ENCODE data around the gene ZNF592. TPM values are rescaled to one million over a fixed set of nuclear protein-coding genes. Genes with fewer than 3 reads are reported as not detected.

The ZNF592 gene
- total RNA-seq, 4 donors from 2014 or later, result 25.6 to 47.6 (median 40.9) TPM

DNA sequence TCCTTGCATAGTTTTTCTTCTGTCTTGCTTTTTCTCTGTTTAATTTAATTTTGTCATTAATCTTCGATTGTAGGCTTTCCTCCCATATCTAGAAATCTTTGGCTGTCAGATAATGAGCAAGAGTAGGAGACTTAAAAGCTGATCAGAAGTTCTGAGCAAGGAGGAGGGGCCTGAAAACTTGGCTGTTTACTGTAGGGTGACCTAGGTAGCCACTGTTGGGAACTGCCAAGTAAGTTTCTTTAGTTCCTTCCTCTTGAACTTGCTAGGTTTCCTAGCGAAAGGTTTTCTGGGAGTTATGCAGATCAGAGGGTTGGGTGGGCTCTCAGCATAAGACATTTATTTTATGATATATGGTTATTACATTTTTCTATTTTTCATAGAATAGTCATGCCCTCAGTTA is 83.2 kb downstream of the ZNF592 start:
- Histone ChIP-seq H3K36me3 (no peaks in the 10 kb centered on the region), H3K27me3 (no peaks in the 10 kb centered on the region), H3K27ac (no peak overlapping the region), H3K4me1 (no peaks in the 10 kb centered on the region), H3K9me3 (no peaks in the 10 kb centered on the region), H3K4me3 (no peak overlapping the region)
- TF ChIP-seq, protein P1, sequence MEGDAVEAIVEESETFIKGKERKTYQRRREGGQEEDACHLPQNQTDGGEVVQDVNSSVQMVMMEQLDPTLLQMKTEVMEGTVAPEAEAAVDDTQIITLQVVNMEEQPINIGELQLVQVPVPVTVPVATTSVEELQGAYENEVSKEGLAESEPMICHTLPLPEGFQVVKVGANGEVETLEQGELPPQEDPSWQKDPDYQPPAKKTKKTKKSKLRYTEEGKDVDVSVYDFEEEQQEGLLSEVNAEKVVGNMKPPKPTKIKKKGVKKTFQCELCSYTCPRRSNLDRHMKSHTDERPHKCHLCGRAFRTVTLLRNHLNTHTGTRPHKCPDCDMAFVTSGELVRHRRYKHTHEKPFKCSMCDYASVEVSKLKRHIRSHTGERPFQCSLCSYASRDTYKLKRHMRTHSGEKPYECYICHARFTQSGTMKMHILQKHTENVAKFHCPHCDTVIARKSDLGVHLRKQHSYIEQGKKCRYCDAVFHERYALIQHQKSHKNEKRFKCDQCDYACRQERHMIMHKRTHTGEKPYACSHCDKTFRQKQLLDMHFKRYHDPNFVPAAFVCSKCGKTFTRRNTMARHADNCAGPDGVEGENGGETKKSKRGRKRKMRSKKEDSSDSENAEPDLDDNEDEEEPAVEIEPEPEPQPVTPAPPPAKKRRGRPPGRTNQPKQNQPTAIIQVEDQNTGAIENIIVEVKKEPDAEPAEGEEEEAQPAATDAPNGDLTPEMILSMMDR (IDR thresholded peaks at IDR 0.05), result no peak
- no peak for TF ChIP-seq POLR2A (IDR thresholded peaks at IDR 0.05)
- no peak for DNase-seq

DNA sequence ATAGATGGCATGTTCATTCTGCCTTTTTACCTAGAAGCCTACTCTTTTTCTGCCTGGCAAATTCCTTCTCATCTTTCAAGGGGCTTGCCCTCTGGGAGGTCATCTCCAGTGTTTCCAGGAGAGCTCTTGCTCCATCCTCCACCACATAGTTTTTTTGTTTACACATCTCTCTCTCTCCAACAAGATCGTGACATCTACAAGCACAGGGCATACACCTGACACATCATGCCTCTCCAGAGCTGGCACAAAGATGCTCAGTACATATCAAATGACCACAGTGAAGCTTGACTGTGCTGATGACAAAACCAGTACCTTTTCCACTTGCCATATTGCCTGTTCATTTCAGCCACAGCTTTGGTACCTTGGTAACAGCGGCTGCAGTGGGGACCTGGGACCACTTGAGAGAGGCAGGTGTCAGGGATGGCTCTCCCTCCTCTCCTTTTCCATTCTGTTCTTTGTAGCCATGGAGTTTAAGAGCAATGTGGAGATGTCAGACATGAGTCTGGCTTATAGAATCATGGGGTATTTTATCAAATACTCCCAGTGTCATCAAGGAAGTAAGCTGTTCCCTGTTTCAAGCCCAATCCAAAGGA is 84.2 kb downstream of the ZNF592 start:
- H3K27me3 ChIP-seq, result no peaks in the 10 kb centered on the region
- no peaks in the 10 kb centered on the region for H3K36me3 ChIP-seq
- no peak for DNase-seq
- H3K27ac ChIP-seq, result no peak overlapping the region
- H3K4me1 ChIP-seq, result no peaks in the 10 kb centered on the region
- no peak overlapping the region for H3K4me3 ChIP-seq
- no peaks in the 10 kb centered on the region for H3K9me3 ChIP-seq
- TF ChIP-seq, protein P1 (IDR thresholded peaks at IDR 0.05), result no peak
- TF ChIP-seq POLR2A (IDR thresholded peaks at IDR 0.05), result no peak

DNA sequence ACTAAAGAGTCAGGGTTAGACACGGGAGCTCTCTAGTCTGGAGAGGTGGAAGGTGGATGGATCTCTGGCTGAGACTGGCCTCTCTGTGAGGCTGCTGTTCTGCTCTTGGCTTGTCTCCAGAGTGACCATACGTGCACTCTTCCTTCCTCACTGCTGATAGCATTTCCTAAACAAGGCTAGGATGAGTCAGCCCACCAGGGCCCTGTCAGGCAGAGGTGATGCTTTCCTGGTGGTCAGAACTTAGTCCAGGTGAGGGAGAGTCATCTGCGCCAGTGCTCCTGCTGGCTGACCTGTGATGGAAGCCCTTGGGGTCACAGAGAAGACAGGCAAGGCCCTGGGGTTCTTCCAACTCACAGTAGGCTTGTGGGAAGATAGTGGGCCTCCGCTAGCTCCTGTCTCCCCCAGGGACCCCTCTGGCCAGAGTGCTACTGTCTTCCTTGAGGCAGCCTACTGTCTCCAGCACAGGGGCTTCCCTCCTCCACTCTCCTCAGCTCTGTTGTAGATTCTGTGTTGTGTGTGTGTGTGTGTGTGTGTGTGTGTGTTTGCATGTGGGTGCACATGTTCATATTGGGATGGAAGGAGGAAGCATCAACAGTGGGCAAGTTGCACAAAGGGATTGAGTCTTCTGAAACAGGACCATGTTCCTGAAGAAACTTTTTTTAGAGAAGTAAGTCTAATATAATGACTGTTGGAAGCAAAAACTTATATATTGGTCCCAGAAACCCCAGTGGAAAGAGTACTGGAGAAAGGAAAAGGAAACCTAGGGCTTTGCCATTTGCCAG is 85.2 kb downstream of the ZNF592 start:
- Histone ChIP-seq H3K9me3 (no peaks in the 10 kb centered on the region), H3K27me3 (no peaks in the 10 kb centered on the region), H3K36me3 (no peaks in the 10 kb centered on the region), H3K27ac (no peak overlapping the region), H3K4me1 (no peaks in the 10 kb centered on the region), H3K4me3 (no peak overlapping the region)
- DNase-seq, result no peak
- no peak for TF ChIP-seq POLR2A (IDR thresholded peaks at IDR 0.05)
- TF ChIP-seq, protein P1 (IDR thresholded peaks at IDR 0.05), result no peak

DNA sequence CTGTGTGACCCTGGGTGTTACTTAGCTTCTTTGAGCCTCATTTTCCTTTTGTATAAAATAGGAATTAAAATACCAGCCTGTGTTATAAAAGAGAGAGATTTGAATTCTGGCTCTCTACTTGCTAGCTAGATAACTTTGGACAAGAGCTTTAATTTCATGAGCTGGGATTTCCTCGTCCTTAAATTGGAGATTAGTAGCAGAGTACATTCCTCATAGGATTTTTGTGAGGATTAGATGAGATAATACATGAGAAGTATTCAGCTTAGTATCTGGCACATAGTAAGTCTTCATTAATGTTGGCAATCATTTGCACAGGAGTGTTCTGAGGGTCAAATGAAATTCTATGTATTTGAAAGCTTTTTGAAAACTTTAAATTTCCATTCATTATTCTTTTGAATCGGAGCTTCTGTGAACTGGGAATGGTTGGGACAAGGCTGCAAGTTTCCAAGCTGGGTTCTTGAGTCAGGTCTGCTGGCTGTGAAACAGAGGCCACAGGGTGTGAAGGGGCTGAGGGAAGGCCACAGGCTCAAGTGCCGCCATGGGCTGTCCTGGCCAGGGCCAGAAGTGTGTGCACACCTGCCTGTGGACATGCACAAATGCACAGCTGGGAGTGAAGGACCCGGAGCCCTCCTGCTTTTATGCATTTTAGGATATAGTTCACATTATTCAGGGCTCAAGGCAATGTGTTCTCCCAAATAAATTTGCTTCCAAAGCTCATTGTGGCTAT is 86.0 kb downstream of the ZNF592 start:
- DNase-seq, result no peak
- H3K4me3 ChIP-seq, result no peak overlapping the region
- H3K4me1 ChIP-seq, result no peaks in the 10 kb centered on the region
- H3K27ac ChIP-seq, result no peak overlapping the region
- no peak for TF ChIP-seq POLR2A (IDR thresholded peaks at IDR 0.05)
- TF ChIP-seq, protein P1 (IDR thresholded peaks at IDR 0.05), result no peak
- no peaks in the 10 kb centered on the region for H3K27me3 ChIP-seq
- H3K36me3 ChIP-seq, result no peaks in the 10 kb centered on the region
- H3K9me3 ChIP-seq, result no peaks in the 10 kb centered on the region

DNA sequence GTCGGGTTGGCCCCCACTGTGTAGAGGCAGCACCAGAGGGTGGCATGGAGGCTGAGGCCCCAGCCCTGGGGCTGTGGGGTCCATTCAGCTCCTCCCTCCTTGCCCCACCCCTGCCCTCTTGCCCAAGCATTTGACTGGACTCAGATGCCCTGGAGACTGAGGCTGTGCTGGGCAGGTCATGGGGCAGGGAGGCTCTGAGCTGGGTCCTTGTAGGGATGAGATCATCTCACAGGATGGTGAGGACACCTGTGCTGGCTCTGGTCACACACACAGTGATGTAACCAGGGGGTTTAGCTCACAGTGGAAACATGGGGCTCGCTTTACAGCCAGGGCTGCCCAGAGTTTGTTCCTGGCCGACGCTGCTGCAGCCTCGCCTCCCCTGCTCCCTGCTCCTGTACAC is 86.6 kb downstream of the ZNF592 start:
- DNase-seq, result no peak
- Histone ChIP-seq H3K9me3 (no peaks in the 10 kb centered on the region), H3K27me3 (no peaks in the 10 kb centered on the region), H3K4me3 (no peak overlapping the region), H3K36me3 (no peaks in the 10 kb centered on the region), H3K4me1 (no peaks in the 10 kb centered on the region), H3K27ac (no peak overlapping the region)
- TF ChIP-seq POLR2A (IDR thresholded peaks at IDR 0.05), result no peak
- TF ChIP-seq, protein P1 (IDR thresholded peaks at IDR 0.05), result no peak
